Measurements from ENCODE around the gene NR2C2AP. TPM values are rescaled to one million over a fixed set of nuclear protein-coding genes. Genes with fewer than 3 reads are reported as not detected.
"Not testable (repeated sequence)": the region's sequence is repeated elsewhere in the genome, so short reads cannot be mapped to it uniquely, and the experiment has no call there.

The NR2C2AP gene
- total and polyA plus RNA-seq, 2 donors (not counting 1 experiment from before 2014, with no cell fraction given) = 3.3 to 4.6 TPM

GRCh38 chr19:19176950-19177349 lies 26.3 kb downstream of the NR2C2AP start:
- no peak for TF ChIP-seq CTCF (conservative IDR thresholded peaks at IDR 0.05 in 1 of 2, IDR thresholded peaks at IDR 0.05 in 1 of 2; ENCODE audit: low read depth in 1 of 2, low read length in 2 of 2)
- TF ChIP-seq EZH2 (IDR thresholded peaks at IDR 0.05; ENCODE audit: low read length, missing control alignments) = no peak
- H3K9me3 ChIP-seq (ENCODE audit: control insufficient read depth, insufficient read depth, low read depth, low read length) = no peaks in the 10 kb centered on the region
- H3K79me2 ChIP-seq (ENCODE audit: control insufficient read depth, insufficient read depth, low read length) = no peaks in the 10 kb centered on the region
- no peak for DNase-seq (ENCODE audit: low read depth in 2 of 2)
- no peak overlapping the region for H3K4me3 ChIP-seq (replicated peaks in 1 of 4; ENCODE audit: control extremely low read depth in 1 of 4, insufficient read depth in 1 of 4, low read depth in 3 of 4, low read length in 4 of 4)
- no peak overlapping the region for H3K4me2 ChIP-seq (ENCODE audit: extremely low read depth, insufficient read depth, low read length)
- peaks cover 3% of the 10 kb centered on the region for H3K36me3 ChIP-seq (ENCODE audit: control insufficient read depth, insufficient read depth, low read length)
- no peaks in the 10 kb centered on the region for H3K27me3 ChIP-seq (ENCODE audit: control insufficient read depth, insufficient read depth, low read length)
- no peak overlapping the region for H3K9ac ChIP-seq (ENCODE audit: insufficient read depth, low read length)
- H3K4me1 ChIP-seq (ENCODE audit: control insufficient read depth, extremely low read depth, insufficient read depth, low read length) = no peaks in the 10 kb centered on the region
- no peak overlapping the region for H2AFZ ChIP-seq (ENCODE audit: low read length)
- no peak overlapping the region for H3K27ac ChIP-seq (ENCODE audit: insufficient read depth, low read length)
- H4K20me1 ChIP-seq (ENCODE audit: control insufficient read depth, extremely low read depth, insufficient read depth, low read length) = no peaks in the 10 kb centered on the region

- not testable (repeated sequence) for H2AFZ ChIP-seq (ENCODE audit: low read length); H3K4me2 ChIP-seq (ENCODE audit: extremely low read depth, insufficient read depth, low read length); H3K4me1 ChIP-seq (ENCODE audit: control insufficient read depth, extremely low read depth, insufficient read depth, low read length); H3K9me3 ChIP-seq (ENCODE audit: control insufficient read depth, insufficient read depth, low read depth, low read length); H3K9ac ChIP-seq (ENCODE audit: insufficient read depth, low read length); H4K20me1 ChIP-seq (ENCODE audit: control insufficient read depth, extremely low read depth, insufficient read depth, low read length); H3K27me3 ChIP-seq (ENCODE audit: control insufficient read depth, insufficient read depth, low read length); H3K4me3 ChIP-seq (replicated peaks in 1 of 4; ENCODE audit: control extremely low read depth in 1 of 4, insufficient read depth in 1 of 4, low read depth in 3 of 4, low read length in 4 of 4); H3K79me2 ChIP-seq (ENCODE audit: control insufficient read depth, insufficient read depth, low read length); H3K36me3 ChIP-seq (ENCODE audit: control insufficient read depth, insufficient read depth, low read length); H3K27ac ChIP-seq (ENCODE audit: insufficient read depth, low read length); DNase-seq (ENCODE audit: low read depth in 2 of 2)
These were observed 30.0 kb downstream of the NR2C2AP start for GRCh38 chr19:19173243-19173642.

GRCh38 chr19:19171821-19172532 lies 31.2 kb downstream of the NR2C2AP start:
- Histone ChIP-seq H3K27me3 (ENCODE audit: control insufficient read depth, insufficient read depth, low read length) (no peaks in the 10 kb centered on the region), H3K27ac (ENCODE audit: insufficient read depth, low read length) (no peak overlapping the region), H3K4me1 (ENCODE audit: control insufficient read depth, extremely low read depth, insufficient read depth, low read length) (peaks cover 3% of the 10 kb centered on the region), H3K9ac (ENCODE audit: insufficient read depth, low read length) (no peak overlapping the region), H3K9me3 (ENCODE audit: control insufficient read depth, insufficient read depth, low read depth, low read length) (no peaks in the 10 kb centered on the region), H3K4me2 (ENCODE audit: extremely low read depth, insufficient read depth, low read length) (no peak overlapping the region), H4K20me1 (ENCODE audit: control insufficient read depth, extremely low read depth, insufficient read depth, low read length) (no peaks in the 10 kb centered on the region), H2AFZ (ENCODE audit: low read length) (no peak overlapping the region), H3K36me3 (ENCODE audit: control insufficient read depth, insufficient read depth, low read length) (peaks cover 2% of the 10 kb centered on the region), H3K79me2 (ENCODE audit: control insufficient read depth, insufficient read depth, low read length) (no peaks in the 10 kb centered on the region), H3K4me3 (replicated peaks in 1 of 4; ENCODE audit: control extremely low read depth in 1 of 4, insufficient read depth in 1 of 4, low read depth in 3 of 4, low read length in 4 of 4) (no peak overlapping the region)
- DNase-seq (ENCODE audit: low read depth in 2 of 2) = peak; percentile 31 to 77
- TF ChIP-seq EZH2 (IDR thresholded peaks at IDR 0.05; ENCODE audit: low read length, missing control alignments) (no peak), CTCF (conservative IDR thresholded peaks at IDR 0.05 in 1 of 2, IDR thresholded peaks at IDR 0.05 in 1 of 2; ENCODE audit: low read depth in 1 of 2, low read length in 2 of 2) (no peak)
